ENCODE results near the gene STING1.
"Not testable (repeated sequence)": the region's sequence is repeated elsewhere in the genome, so short reads cannot be mapped to it uniquely, and the experiment has no call there.

STING1 gene

DNA sequence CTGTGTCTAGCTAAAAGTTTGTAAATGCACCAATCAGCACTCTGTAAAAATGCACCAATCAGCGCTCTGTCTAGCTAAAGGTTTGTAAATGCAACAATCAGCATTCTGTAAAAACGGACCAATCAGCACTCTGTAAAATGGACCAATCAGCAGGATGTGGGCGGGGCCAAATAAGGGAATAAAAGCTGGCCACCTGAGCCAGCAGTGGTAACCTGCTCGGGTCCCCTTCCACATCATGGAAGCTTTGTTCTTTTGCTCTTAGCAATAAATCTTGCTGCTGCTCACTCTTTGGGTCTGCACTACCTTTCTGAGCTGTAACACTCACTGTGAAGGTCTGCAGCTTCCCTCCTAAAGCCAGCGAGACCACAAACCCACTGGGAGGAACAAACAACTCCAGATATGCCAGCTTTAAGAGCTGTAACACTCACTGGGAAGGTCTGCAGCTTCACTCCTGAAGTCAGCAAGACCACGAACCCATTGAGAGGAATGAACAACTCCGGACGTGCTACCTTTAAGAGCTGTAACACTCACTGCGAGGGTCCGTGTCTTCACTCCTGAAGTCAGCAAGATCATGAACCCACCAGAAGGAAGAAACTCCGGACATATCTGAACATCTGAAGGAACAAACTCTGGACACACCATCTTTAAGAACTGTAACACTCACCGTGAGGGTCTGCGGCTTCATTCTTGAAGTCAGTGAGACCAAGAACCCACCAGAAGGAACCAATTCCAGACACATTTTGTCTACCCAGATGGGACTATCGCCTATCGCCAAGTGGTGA, 20.7 kb upstream of the STING1 start:
- not testable (repeated sequence) for DNase-seq

DNA sequence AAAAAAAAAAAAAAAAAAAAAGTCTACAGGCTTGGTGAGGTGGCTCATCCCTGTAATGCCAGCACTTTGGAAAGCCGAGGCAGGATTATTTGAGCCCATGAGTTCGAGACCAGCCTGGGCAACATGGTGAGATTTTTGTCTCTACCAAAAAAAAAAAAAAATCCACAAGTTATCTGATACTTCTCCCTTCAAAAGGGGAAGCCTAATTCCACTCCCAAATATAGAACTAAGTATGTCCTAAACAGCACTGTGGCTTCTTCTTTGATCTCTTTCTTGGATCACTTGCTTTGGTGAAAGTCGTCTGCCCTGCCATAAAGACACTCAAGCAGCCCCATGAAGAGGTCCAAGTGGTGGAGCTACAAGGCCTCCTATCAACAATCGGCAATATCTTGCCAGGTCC, 18.8 kb upstream of the STING1 start:
- peak; percentile 9 to 18 for DNase-seq

DNA sequence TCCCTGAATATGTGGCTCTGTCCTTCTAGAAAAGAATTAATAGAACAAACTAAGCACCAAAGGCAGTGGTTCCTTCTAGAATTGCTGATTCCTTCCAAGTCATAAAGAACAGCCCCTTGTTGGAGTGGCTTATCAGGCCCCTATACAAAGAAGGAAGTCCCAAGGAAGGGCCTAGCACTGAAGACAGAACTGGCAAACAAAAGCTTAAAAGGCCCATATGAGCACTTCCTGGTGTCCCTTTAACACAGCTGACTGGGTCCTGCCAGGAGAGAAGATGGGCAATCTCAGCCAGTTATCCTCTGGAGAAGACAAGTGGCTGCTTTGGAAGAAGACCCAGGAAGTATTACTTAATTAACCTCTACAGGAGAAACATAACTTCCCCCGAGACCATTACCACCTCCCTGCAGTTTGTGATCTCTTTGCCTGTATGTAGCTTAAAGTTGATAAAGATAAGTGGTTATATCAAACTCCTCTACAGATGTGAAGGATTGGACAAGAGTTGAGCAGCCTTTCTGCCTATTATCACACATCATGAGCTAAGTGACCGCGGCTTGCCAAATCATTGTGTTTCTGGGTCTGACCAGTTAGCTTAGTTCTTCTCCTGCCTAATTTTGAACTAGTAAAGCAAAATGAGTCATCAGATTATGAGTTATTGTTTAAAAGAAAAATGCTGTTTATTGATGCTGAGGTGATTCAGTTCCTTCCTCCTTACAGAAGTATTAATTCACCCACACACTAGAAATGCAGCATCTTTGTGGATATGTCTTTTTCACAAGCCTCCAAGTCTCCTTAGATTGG, 13.3 kb upstream of the STING1 start:
- peak; percentile 8 to 23 for DNase-seq

- no peak for DNase-seq
These were observed 12.3 kb upstream of the STING1 start for GRCh38 chr5:139494832-139495231.

- no peak for DNase-seq
These were observed 11.7 kb upstream of the STING1 start for GRCh38 chr5:139494256-139494655.

- no peak for DNase-seq
These were observed 10.2 kb upstream of the STING1 start for GRCh38 chr5:139492700-139493192.

GRCh38 chr5:139488260-139488659, 5.7 kb upstream of the STING1 start:
- peak; percentile 36 to 42 for DNase-seq

DNA sequence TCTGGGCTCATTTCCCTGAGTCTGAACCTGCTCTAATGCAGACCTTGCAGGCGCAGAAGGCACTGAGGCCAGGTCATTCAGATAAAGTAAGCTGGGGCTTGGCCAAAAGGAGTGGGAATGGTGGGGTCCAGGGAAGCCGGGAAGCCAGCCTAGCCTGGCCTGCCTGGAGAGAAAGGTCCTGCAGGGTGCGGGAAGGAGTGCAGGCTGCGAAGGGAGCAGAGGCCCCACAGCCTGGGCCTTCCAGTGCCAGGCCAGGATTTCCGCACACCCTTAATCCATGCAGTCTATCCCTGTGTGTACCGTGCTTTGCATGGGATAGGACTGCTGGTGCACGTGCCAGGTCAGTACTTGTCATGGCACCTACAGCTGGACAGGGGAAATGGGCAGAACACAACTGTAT, 3.6 kb upstream of the STING1 start:
- DNase-seq: no peak

GRCh38 chr5:139482890-139483208, 291 bp upstream of the STING1 start:
- DNase-seq: not testable (repeated sequence)

DNA sequence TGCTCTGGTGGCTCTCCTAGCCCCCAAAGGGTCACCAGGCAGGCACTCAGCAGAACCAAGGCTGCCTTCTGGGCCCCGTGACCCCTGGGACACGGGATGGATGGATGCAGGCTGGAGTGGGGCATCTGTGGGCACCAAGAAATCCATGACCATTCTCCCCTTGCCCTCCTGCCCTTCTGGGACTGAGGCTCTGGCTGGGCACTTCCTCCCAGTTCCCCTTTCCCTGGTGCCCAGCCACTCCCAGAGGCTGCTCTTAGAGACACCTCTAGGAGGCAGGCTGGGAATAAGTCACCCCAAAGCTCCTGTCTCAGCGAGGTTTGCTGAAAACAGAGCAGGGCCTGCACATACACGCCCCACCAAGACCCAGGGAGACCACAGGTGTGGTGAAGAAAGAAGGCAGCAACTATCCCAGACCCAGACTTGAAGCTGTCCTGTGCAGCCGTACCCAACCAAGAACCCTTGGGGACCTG, 943 bp downstream of the STING1 start:
- DNase-seq: peak; percentile 27 to 28

DNA sequence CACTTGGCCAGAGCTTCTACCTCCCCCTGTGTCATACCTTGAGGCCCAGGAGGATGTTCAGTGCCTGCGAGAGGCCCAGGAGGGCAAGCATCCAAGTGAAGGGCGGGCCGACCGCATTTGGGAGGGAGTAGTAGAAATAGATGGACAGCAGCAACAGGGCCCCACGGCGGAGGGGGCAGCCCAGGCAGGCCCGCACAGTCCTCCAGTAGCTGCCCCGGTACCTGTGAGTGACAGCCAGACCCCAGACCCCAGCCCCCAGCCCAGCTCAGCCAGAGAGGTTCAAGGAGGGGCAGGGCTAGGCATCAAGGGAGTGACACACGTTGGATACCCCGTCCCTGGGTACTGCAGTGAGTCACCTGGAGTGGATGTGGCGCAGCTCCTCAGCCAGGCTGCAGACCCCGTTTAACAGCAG, 1.4 kb downstream of the STING1 start:
- peak in 1 of 2 experiments; percentile 17 for DNase-seq

DNA sequence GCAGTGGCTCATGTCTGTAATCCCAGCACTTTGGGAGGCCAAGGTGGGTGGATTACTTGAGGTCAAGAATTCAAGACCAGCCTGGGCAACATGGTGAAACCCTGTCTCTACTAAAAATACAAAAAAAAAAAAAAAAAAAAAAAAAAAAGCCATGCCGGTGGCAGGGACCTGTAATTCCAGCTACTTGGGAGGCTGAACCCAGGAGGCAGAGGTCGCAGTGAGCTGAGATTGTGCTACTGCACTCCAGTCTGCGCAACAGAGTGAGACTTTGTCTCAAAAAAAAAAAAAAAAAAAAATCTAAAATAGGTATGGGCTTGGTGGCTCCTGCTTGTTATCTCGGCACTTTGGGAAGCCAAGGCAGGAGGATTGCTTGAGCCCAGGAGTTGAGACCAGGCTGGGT, 2.8 kb downstream of the STING1 start:
- DNase-seq: not testable (repeated sequence)

DNA sequence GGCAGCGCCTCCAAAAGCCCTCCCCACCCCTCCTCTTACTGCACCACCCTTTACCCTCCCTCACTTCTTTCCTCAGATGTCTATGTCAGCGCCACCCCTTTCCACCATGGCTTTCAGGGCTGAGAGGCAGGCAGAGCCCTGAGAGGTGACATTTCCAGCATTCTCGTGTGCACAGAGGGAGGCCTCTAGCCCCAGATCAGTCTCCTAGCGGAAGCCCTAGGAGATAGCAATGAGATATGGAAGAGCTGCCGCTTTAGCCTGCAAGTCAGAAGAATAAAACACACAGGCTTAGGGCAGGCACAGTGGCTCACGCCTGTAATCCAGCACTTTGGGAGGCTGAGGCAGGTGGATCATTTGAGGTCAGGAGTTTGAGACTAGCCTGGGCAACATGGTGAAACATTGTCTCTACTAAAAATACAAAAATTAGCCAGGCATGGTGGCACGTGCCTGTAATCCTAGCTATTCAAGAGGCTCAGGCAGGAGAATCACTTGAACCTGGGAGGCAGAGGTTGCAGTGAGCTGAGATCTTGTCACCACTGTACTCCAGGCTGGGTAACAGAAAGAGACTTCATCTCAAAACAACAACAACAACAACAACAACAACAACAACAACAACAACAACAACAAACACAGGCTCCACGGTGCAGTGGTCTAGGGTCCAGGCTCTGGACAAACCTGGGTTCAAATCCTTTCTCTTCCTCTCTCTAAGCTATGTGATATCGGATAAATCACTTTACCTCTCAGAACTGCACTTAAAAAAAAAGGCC, 3.7 kb downstream of the STING1 start:
- DNase-seq: peak in 1 of 2 experiments; percentile 21

DNA sequence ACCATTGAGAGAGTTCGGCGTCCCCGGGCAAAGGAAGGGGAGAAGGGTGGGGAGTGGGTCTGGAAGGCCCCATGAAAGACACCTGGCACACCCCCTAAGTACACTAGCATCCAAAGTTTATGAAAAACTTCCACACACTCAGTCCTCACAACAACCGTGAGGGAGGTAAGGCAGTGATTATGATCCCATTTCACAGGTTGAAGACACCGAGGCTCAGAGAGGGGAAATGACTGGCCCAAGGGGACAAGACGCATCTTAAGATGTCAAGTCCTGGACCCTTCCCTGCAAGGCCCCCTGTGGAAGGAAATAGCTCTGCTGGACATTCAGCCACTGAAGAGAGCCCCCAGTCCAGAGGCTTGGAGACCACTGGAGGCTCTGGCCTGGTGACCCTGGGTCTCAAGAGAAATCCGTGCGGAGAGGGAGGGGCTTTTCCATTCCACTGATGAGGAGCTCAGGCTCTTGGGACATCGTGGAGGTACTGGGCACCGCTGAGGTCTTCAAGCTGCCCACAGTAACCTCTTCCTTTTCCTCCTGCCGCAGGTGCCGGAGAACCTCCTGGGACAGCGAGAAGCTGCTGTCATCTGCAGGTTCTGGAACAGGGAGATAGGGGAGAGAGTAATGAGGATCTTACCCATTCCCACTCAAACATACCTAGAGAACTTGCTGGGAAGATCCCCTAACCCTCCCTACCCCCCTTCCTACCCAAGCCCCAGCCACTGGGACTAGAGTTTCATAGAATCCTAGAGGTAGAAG, 6.5 kb downstream of the STING1 start:
- no peak for DNase-seq

GRCh38 chr5:139474890-139475791, 7.4 kb downstream of the STING1 start:
- DNase-seq: peak; percentile 95 to 97

DNA sequence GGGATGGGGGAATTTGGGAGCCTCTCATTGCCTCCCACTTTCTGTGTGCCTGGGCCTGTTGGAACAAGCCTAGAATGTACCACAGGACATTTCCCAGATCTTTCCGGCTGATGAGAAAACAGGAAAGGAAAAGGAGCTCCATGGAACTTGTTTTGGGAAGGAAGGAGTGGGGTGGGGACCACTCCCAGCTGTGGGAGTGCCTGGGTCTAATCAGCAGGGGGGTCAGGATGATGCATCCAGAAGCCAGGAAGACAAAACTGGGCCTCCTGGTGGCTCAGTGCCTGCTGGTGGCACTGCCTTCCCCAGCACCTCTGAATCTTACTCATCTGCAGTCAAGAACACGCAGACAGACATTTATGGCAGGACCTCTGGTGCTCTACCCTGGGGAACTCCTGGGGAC, 9.0 kb downstream of the STING1 start:
- DNase-seq: no peak

DNA sequence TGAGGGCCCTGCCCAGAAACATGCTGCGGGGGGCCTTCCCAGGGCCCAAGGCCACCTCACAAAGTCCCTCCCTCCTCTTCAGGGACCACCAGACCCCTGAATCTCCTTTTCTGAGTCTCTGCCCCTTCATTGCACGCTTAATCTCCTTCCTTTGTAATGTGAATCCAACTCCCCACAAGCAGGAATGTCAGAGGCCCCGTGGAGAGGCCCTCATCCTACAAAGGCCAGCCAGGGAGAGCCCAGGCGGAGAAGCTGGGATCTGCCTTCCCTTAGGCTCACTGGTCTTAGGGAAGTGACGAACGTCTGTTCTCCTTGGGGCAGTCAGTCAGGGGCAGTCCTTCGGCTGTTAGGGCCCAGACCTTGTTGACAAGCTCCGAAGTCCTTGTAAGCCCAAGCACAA, 9.5 kb downstream of the STING1 start:
- DNase-seq: no peak

- DNase-seq: no peak
These were observed 10.1 kb downstream of the STING1 start for GRCh38 chr5:139472386-139473030.

DNA sequence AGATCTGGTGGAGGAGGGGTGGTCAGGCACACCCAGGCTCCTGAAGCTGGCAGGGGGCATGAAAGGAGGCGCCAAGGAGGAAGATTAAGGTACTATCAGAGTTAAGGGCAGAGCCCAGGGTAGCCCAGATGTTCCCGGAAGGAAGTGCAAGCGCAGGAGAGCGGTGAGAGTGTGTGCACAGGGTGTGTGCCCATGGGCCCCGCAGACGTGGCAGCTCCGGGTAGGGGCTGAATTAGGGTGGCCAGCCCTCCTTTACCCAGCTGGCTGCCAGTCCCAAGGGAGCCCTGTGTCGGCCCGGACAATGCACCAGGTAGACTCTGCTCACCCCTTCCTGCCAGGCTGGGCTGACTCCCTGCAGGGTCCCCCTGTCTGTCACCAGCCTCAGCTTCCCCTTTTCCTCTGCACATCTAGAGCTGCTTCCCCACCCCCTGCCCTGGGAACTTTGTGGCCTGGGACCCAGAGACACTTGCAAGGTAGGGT, 11.7 kb downstream of the STING1 start, which contains the start of gene SMIM33:
SMIM33 (plus strand) TSS at position 184 of the 480 bp plus-strand sequence; CDS start at position 302, 118 bp downstream.
- DNase-seq: peak; percentile 43 to 46

GRCh38 chr5:139468421-139468931, 14.1 kb downstream of the STING1 start:
- peak; percentile 74 to 80 for DNase-seq

Data from AML-193 (cell line).